Left cardiac atrium (tissue), 4 donors: Measurements from ENCODE around the gene UGT1A4. TPM values are rescaled to one million over a fixed set of nuclear protein-coding genes. Genes with fewer than 3 reads are reported as not detected.
"Not testable (repeated sequence)": the region's sequence is repeated elsewhere in the genome, so short reads cannot be mapped to it uniquely, and the experiment has no call there.

ENCODE experiments used
- ATAC-seq, 2 donors: fragments of 200-7000 bp; cut with Tn5 transposase; one replicate each; pipeline ENCODE4 v1.9.1; 2020; ENCODE audit warnings: mild to moderate bottlenecking in 2 of 2, moderate library complexity in 2 of 2
- DNase-seq: peaks from one replicate; pipeline ENCODE4 v3.0.0-alpha.2; 2020
- intact Hi-C, 2 donors: fragments of 100-400 bp; cut with DNase I; formaldehyde crosslinking; loops; one replicate each; pipeline versions ENCODE4 v1.14.1 to v1.15.1; 2022 to 2023
- total RNA-seq, 2 donors: library from RNA; stranded (reverse); fragmentation: NEBNext Ultra II Directional; extraction: Animal tissue kit (Norgen Biotek cat#: 25700); gene quantifications; one replicate each; pipeline ENCODE4 v1.2.1, GENCODE V29; 2021
- donor health status: DM: no; HTN: yes; CAD: no.
- donor health status: DM: no; HTN: yes; CAD: no; lungs with severe emphysema.
- donor health status: DM: yes; HTN: yes; CAD: no.
- donor health status: Dilated cardiomyopathy.

UGT1A4 gene
- total RNA-seq, 2 donors from 2014 or later, result not detected

- intact Hi-C loops, result no loop called here
- ATAC-seq (no peak), DNase-seq (no peak)
These were observed 26.7 kb downstream of the UGT1A4 start for GRCh38 chr2:233745073-233745755.

GRCh38 chr2:233745838-233746237 lies 27.3 kb downstream of the UGT1A4 start:
- intact Hi-C loops, ATAC-seq, DNase-seq: not testable (repeated sequence)

- ATAC-seq, result no peak
- DNase-seq, result no peak
- intact Hi-C loops, result no loop called here
These were observed 28.1 kb downstream of the UGT1A4 start for GRCh38 chr2:233746475-233747282.

GRCh38 chr2:233747283-233747544 lies 28.7 kb downstream of the UGT1A4 start:
- DNase-seq, result no peak

GRCh38 chr2:233750689-233751088 lies 32.2 kb downstream of the UGT1A4 start:
- DNase-seq, ATAC-seq, intact Hi-C loops: not testable (repeated sequence)

More at GRCh38 chr2:233747283-233747544, 28.7 kb downstream of the UGT1A4 start:
- ATAC-seq, result no peak
- intact Hi-C loops, result no loop called here

- ATAC-seq, intact Hi-C loops, DNase-seq: not testable (repeated sequence)
These were observed 32.9 kb downstream of the UGT1A4 start for GRCh38 chr2:233751212-233752009.

GRCh38 chr2:233754872-233755611 lies 36.5 kb downstream of the UGT1A4 start:
- intact Hi-C loops, result no loop called here
- ATAC-seq (no peak), DNase-seq (no peak)

- DNase-seq (no peak), ATAC-seq (no peak)
- intact Hi-C loops, result no loop called here
These were observed 38.0 kb downstream of the UGT1A4 start for GRCh38 chr2:233756429-233757081.

GRCh38 chr2:233758141-233758540 lies 39.6 kb downstream of the UGT1A4 start:
- intact Hi-C loops, result no loop called here
- DNase-seq, result no peak
- ATAC-seq, result no peak

GRCh38 chr2:233758849-233759248 lies 40.3 kb downstream of the UGT1A4 start:
- ATAC-seq (no peak), DNase-seq (no peak)
- intact Hi-C loops, result no loop called here

GRCh38 chr2:233760043-233760442 lies 41.5 kb downstream of the UGT1A4 start, which contains the start of gene UGT1A1:
UGT1A1 (plus strand) TSS chr2:233760270; CDS start chr2:233760288, 18 bp downstream.
- intact Hi-C loops, result no loop called here
- DNase-seq (no peak), ATAC-seq (no peak)

GRCh38 chr2:233761040-233761769 lies 42.7 kb downstream of the UGT1A4 start:
- ATAC-seq, result peak in 1 of 2 donors; percentile 76
- no peak for DNase-seq
- intact Hi-C loops, result no loop called here

- peak; percentile 23 to 81 for ATAC-seq
- intact Hi-C loops, result no loop called here
These were observed 45.7 kb downstream of the UGT1A4 start for GRCh38 chr2:233764264-233764663.

GRCh38 chr2:233764761-233765160 lies 46.2 kb downstream of the UGT1A4 start:
- no peak for DNase-seq
- no peak for ATAC-seq
- intact Hi-C loops, result no loop called here

More at GRCh38 chr2:233764264-233764663, 45.7 kb downstream of the UGT1A4 start:
- no peak for DNase-seq

GRCh38 chr2:233766416-233766815 lies 47.9 kb downstream of the UGT1A4 start:
- intact Hi-C loops, result no loop called here
- no peak for ATAC-seq

GRCh38 chr2:233768076-233768475 lies 49.5 kb downstream of the UGT1A4 start:
- intact Hi-C loops, result no loop called here
- ATAC-seq (no peak), DNase-seq (no peak)

More at GRCh38 chr2:233766416-233766815, 47.9 kb downstream of the UGT1A4 start:
- DNase-seq, result no peak

GRCh38 chr2:233769260-233769659 lies 50.7 kb downstream of the UGT1A4 start:
- ATAC-seq, result no peak
- no peak for DNase-seq
- intact Hi-C loops, result no loop called here

GRCh38 chr2:233772153-233772552 lies 53.6 kb downstream of the UGT1A4 start:
- no peak for DNase-seq
- intact Hi-C loops, result no loop called here
- ATAC-seq, result no peak
